ENCODE data around the gene COL13A1. TPM values are rescaled to one million over a fixed set of nuclear protein-coding genes. Genes with fewer than 3 reads are reported as not detected.

COL13A1 gene
- total RNA-seq, 1 donor from 2014 or later, result 29.2 TPM

GRCh38 chr10:69972981-69973397, 171.3 kb downstream of the COL13A1 start:
- no peak overlapping the region for H3K27ac Mint-ChIP-seq (ENCODE audit: unreplicated experiment)

GRCh38 chr10:69973678-69974077, 172.0 kb downstream of the COL13A1 start:
- Mint-ChIP-seq H3K36me3 (ENCODE audit: unreplicated experiment) (peaks cover 4% of the 10 kb centered on the region), H3K27ac (ENCODE audit: unreplicated experiment) (no peak overlapping the region), H3K4me3 (ENCODE audit: unreplicated experiment) (no peak overlapping the region), H3K27me3 (ENCODE audit: unreplicated experiment) (peaks cover 19% of the 10 kb centered on the region), H3K4me1 (ENCODE audit: unreplicated experiment) (peaks cover 25% of the 10 kb centered on the region), H3K9me3 (ENCODE audit: unreplicated experiment) (peaks cover 16% of the 10 kb centered on the region)
- DNase-seq (ENCODE audit: extremely low spot score, unreplicated experiment), result no peak
- no peak for TF ChIP-seq CTCF (IDR thresholded peaks at IDR 0.05)

More at GRCh38 chr10:69972981-69973397, 171.3 kb downstream of the COL13A1 start:
- Mint-ChIP-seq H3K9me3 (ENCODE audit: unreplicated experiment) (peaks cover 11% of the 10 kb centered on the region), H3K4me1 (ENCODE audit: unreplicated experiment) (peaks cover 25% of the 10 kb centered on the region), H3K27me3 (ENCODE audit: unreplicated experiment) (peaks cover 15% of the 10 kb centered on the region), H3K4me3 (ENCODE audit: unreplicated experiment) (no peak overlapping the region), H3K36me3 (ENCODE audit: unreplicated experiment) (peaks cover 4% of the 10 kb centered on the region)
- TF ChIP-seq CTCF (IDR thresholded peaks at IDR 0.05), result no peak
- DNase-seq (ENCODE audit: extremely low spot score, unreplicated experiment), result no peak

GRCh38 chr10:69974551-69975155, 172.9 kb downstream of the COL13A1 start:
- peak overlapping the region; percentile 74 for H3K27ac Mint-ChIP-seq (ENCODE audit: unreplicated experiment)
- H3K36me3 Mint-ChIP-seq (ENCODE audit: unreplicated experiment), result peaks cover 4% of the 10 kb centered on the region
- DNase-seq (ENCODE audit: extremely low spot score, unreplicated experiment), result no peak
- no peak for TF ChIP-seq CTCF (IDR thresholded peaks at IDR 0.05)
- peaks cover 20% of the 10 kb centered on the region for H3K27me3 Mint-ChIP-seq (ENCODE audit: unreplicated experiment)
- H3K4me1 Mint-ChIP-seq (ENCODE audit: unreplicated experiment), result peaks cover 25% of the 10 kb centered on the region
- peaks cover 16% of the 10 kb centered on the region for H3K9me3 Mint-ChIP-seq (ENCODE audit: unreplicated experiment)
- H3K4me3 Mint-ChIP-seq (ENCODE audit: unreplicated experiment), result no peak overlapping the region

GRCh38 chr10:69976795-69977546, 175.3 kb downstream of the COL13A1 start:
- TF ChIP-seq CTCF (IDR thresholded peaks at IDR 0.05), result no peak
- peaks cover 34% of the 10 kb centered on the region for H3K27me3 Mint-ChIP-seq (ENCODE audit: unreplicated experiment)
- H3K4me1 Mint-ChIP-seq (ENCODE audit: unreplicated experiment), result peaks cover 25% of the 10 kb centered on the region
- no peak overlapping the region for H3K4me3 Mint-ChIP-seq (ENCODE audit: unreplicated experiment)
- DNase-seq (ENCODE audit: extremely low spot score, unreplicated experiment), result no peak
- peaks cover 27% of the 10 kb centered on the region for H3K9me3 Mint-ChIP-seq (ENCODE audit: unreplicated experiment)
- H3K36me3 Mint-ChIP-seq (ENCODE audit: unreplicated experiment), result peaks cover 10% of the 10 kb centered on the region
- no peak overlapping the region for H3K27ac Mint-ChIP-seq (ENCODE audit: unreplicated experiment)

- H3K27me3 Mint-ChIP-seq (ENCODE audit: unreplicated experiment), result peaks cover 50% of the 10 kb centered on the region
- H3K4me3 Mint-ChIP-seq (ENCODE audit: unreplicated experiment), result no peak overlapping the region
- TF ChIP-seq CTCF (IDR thresholded peaks at IDR 0.05), result no peak
- no peak overlapping the region for H3K27ac Mint-ChIP-seq (ENCODE audit: unreplicated experiment)
- peaks cover 14% of the 10 kb centered on the region for H3K4me1 Mint-ChIP-seq (ENCODE audit: unreplicated experiment)
- peaks cover 33% of the 10 kb centered on the region for H3K9me3 Mint-ChIP-seq (ENCODE audit: unreplicated experiment)
- H3K36me3 Mint-ChIP-seq (ENCODE audit: unreplicated experiment), result peaks cover 10% of the 10 kb centered on the region
- DNase-seq (ENCODE audit: extremely low spot score, unreplicated experiment), result no peak
Observed at GRCh38 chr10:69979174-69979573, 177.5 kb downstream of the COL13A1 start.

Data from osteocyte (in vitro differentiated cells).